Stimulated activated CD4-positive, alpha-beta T cell treated with anti-CD3 and anti-CD28 coated beads, Interleukin-1b, Interleukin-23, amount 100 ng/mL, for 1 hour (primary cell): Measurements from ENCODE around the gene CLCA4.

Experiments used
- DNase-seq, 2 donors: peaks; one replicate each; pipeline ENCODE4 v3.0.0-alpha.2; 2020; ENCODE audit warnings: low read depth in 2 of 2

The CLCA4 gene

DNA sequence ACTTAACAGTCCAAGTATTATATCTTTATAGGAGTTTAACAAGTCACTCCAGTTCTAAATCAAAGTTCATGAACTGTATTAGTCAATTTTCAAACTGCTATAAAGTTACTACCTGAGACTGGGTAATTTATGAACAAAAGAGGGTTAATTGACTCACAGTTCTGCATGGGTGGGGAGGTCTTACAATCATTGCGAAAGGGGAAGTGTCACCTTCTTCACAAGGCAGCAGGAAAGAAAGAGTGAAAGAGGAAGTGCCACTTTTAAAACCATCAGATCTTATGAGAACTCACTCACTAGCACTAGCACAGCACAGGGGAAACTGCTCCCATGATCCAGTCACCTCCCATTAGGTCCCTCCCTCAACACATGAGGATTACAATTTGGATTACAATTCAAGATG, 70.0 kb downstream of the CLCA4 start:
- no peak for DNase-seq

DNA sequence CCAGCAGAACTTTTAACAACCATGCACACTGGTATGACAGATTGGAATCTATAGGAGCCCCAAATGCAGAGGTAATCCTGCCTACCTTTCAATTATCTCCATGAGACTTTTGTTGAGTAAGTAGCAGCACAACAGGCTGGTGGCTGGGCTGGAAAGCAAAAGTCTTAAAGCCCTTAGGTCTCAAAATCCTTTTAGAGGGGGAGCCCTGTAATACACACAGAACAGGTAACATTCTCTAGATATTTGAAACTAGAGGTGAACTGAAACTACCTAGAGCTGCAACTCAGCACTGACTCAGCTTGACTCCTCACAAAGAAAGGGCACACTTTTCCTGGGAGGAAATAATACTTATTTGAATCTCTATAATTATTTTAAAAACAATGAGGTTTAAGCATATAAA, 71.5 kb downstream of the CLCA4 start:
- no peak for DNase-seq

DNA sequence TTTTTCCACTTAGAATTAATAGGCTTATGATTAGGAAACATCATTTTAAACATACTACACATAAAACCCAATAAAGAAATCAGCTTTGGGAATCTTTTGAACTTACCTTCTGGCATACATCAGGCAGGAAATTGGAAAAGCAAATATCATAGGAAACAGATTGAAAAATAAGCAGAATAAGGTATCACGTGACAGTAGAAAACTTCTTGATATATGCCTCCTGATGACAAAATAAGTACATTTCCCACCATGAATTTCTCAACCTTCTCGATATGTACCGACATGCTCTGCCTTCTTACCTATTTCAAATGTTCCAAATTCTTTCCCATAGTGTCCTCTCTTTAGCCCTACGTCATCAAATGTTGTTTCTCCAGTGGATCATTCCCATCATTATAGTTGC, 72.4 kb downstream of the CLCA4 start:
- no peak for DNase-seq

DNA sequence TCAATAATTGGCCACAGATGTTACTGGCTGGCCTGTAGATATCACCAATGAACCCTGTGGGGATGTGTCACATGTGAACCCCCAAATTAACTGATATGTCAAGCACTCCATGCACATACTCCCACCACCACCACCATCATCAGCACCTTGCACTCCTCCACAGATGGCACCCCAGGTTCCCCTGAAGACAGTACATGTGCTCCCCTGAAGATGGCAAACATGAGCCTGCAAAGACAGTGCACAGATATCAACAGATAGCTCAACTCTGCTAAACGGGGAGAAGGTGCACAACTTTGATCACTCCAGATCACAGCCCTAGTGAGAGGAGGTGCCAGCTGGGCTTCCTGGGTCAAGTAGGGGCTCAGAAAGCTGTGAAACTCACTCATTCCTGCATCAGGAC, 74.4 kb downstream of the CLCA4 start:
- no peak for DNase-seq
